Muscle of arm (tissue), 12 donors: Measurements from ENCODE around the gene PLXNC1. TPM values are rescaled to one million over a fixed set of nuclear protein-coding genes. Genes with fewer than 3 reads are reported as not detected.
"Not testable (repeated sequence)": the region's sequence is repeated elsewhere in the genome, so short reads cannot be mapped to it uniquely, and the experiment has no call there.

Experiments used
- DNase-seq: peaks from one replicate; pipeline ENCODE4 v3.0.0-alpha.2; 2013
- polyA plus RNA-seq, 12 donors: library from polyadenylated mRNA; unstranded; fragments of 120-200 nt; gene quantifications; one replicate each; pipeline ENCODE4 v1.2.1, GENCODE V29; 2013; ENCODE audit not compliant: insufficient read length in 12 of 12

The PLXNC1 gene
- polyA plus RNA-seq, 12 donors, result 11.8 to 28.1 (median 19.9) TPM; not detected in 1

DNA sequence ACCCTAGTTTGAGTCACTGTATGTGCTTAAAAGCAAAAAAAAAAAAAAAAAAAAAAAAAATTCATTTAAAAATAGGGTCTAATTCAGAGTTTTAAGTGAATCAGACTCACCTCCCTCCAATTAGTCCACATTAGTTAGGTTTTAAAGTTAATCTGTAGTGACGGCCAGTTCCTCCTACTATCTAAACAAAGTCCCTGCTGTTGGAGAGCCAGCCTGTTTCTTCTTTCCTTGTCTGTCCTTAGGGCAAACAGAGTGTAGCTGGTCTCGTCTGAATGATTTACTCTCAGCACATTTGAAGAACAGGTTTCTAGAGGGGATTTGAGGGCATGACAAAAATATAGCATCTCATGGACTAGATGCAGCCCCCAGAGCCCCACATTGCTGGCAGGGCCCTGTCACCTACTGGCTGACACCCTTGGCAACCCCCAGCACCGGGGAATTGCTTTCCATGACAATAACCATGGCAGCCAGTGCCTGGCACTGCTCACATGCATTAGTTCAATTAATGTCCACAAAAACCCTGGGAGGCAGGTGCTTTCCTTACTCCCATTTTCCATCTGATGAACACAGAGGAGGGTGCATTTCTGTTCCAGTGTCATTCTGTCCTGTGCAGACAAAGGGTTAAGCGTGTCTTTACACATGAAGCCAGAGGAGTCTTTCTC is 138.3 kb downstream of the PLXNC1 start:
- DNase-seq, result no peak

DNA sequence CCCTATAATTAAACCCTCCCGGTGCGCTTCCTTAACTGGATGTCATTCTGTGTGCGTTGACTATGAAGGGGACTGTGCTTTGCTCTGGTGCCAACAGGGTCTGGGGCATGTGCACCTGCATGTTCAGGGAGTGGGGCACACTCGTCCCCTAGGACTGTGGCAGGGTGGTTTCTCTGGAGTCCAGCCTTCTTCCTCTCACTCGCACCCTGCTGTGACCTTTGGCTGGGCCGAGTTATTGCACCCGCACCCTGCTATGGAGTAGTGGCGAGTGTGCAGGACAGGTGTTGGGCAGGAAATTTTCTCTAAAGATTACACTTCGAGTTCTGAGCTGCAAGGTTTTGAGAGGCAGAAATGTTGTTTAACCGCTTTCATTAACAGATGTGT is 138.9 kb downstream of the PLXNC1 start:
- DNase-seq, result no peak

DNA sequence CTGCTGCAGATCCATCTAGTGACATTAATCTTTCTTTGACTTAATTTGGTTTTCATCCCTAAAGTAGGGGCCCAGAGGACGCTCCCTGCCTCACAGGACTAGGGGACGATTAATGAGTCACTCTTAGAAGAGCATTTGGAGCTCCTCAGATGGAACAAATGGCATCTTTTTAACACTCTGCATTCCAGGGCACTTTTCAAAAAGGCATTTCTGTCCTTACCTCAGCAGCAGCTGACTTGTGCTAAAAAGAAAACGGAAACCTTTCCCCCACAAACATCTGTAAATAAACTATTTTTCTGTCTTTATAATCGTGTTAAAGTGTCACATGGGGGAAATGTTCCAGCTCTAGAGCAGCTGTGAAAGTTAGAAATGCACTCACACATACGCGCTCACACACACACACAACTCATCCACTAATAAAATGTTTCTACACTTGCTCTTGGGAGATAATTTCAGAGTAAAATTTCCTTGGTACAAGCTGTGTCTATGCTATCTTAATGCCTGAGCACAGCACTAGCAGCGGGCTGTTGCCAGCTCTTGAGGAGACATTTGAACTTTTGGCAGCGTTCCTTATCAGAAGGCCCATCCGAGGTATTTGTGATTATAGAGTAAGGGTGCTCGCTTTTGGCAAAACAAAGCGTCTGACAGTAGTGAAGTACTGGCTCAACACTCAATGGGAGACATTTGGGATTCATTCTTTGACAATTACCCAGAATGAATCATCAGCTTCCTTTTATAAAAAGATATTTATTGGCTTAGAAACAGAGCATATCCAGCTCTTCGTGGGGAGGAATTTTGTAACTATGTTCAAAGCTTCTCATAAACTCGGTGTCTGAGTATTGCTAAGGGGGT is 141.3 kb downstream of the PLXNC1 start:
- DNase-seq, result peak; percentile 70

DNA sequence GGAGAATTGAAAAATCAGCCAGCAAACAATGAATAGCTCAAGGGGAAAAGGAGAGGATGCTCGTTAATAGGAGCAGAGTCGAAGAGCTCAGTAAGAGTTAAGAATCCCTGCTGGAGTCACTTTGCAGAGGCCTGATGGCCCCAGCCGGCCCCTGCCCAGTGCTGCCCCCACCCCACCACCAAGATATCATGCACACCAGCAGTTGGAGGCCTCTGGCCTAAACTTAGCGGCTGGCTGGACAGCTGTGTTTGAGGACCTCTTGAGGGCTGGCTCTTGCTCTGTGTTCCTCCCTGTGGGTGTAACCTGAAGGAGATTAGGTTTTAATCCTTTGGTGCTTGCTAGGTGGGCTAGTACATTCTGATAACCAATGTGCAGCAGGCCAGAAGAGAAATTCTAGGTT is 142.0 kb downstream of the PLXNC1 start:
- peak; percentile 31 for DNase-seq

DNA sequence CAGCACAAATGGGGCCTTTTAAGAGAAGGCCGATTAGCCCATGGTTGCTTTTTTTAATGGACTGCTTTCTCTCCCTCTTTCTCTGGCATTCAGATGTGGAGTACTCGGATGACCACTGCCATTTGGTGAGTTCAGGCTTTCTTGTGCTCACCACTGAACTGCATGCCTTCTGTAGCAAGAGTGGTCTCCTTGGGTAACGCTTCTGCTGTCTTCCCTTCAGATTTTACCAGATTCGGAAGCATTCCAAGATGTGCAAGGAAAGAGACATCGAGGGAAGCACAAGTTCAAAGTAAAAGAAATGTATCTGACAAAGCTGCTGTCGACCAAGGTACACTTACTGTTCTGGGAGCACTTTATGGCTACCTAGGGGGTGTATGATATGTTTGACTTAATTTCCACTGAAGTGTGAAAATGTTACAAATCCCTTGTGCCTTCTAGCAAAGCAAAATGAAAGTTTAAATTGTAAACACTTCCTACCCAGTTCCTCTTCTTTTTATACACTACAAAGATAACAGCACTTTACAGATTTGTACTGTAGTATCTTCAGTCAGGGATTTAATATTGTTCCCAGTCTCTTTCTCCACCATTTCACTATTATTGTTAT is 148.8 kb downstream of the PLXNC1 start:
- no peak for DNase-seq

DNA sequence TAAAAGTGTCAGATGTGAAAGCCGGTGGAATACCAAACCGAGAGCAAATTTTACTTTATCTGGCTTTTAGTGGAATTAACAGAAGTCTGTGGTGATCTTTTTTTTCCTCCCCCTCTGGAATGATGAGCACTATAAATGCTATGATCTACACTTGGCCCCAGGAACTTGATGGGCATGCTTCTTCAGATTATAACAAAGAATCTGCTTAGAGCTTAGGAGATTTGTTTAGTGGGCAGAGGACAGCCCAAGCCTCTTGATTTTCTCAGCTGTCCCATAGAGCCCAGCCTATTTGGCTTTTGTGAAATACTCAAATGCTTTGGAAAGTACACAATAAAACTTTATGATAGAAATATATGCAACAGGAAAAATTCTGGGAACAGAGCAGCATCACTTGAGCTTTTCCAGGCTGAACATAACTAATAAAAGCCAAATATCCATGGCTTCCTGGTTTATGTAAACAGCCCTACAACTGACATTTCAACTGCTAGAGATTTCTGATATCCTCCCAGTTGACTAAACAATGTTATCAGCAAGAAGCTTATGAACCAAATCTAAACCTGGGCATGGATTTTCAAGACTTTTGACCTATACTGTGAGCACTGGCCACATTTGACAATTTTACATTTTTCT is 149.6 kb downstream of the PLXNC1 start:
- DNase-seq, result no peak

DNA sequence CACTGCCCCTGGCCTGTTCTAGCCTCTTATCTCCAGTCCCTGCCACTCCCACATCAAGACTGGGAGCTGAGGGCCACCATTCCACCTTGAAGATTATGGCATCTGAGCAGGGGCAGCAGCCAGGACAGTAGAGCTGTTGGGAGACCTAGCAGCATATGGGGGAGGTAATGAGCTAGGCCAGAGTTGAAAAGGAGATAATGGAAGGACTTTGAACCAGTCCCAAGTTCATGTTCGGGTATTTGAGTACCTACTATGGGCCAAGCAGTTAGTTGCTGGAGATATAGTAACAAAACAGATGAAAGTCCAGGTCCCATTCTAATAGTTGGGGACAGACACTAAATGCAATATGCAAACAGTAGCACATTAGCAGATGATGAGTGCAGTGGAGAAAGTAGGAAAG is 151.5 kb downstream of the PLXNC1 start:
- DNase-seq, result no peak

DNA sequence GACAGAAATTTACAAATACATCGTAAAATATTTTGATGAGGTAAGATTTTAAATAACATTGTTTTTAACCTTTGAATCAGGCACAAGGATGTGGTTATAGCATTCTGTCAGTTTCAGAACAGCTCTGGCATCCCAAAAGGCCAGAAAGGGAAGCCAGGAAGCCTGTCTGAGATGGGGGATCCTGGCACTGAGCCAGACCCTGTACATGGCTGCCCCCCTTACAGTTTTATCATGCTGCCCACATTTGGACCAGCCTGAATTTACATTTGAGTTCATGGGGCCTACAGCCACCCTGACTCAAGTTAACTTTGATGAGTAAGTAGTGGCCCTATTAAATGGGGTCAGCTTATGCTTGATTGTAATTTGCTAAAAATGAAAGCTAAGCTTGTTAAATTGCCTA is 155.6 kb downstream of the PLXNC1 start:
- no peak for DNase-seq

DNA sequence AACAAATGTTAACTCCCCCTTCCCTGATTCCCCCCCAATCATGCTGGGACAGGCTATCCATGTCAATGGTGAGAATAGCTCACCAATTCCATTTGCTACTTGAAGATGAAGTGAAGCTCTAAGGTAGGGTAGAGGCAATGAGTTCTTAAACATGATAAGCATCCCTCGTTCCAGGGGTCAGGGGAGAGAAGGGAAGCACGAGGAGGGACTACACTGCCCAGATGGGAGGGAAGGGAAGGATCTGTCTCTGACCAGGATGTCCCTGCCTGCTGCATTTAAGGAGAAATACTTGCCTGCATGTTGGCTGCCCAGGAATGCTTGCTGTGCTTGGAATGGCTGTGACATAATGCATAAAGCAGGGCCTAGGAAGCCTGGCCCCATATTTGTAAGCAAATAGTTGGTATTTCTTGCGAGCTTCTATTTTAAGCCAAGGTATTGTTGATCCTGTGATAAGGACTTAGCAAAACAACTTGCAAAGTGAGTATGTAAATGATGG is 156.2 kb downstream of the PLXNC1 start:
- DNase-seq, result no peak

DNA sequence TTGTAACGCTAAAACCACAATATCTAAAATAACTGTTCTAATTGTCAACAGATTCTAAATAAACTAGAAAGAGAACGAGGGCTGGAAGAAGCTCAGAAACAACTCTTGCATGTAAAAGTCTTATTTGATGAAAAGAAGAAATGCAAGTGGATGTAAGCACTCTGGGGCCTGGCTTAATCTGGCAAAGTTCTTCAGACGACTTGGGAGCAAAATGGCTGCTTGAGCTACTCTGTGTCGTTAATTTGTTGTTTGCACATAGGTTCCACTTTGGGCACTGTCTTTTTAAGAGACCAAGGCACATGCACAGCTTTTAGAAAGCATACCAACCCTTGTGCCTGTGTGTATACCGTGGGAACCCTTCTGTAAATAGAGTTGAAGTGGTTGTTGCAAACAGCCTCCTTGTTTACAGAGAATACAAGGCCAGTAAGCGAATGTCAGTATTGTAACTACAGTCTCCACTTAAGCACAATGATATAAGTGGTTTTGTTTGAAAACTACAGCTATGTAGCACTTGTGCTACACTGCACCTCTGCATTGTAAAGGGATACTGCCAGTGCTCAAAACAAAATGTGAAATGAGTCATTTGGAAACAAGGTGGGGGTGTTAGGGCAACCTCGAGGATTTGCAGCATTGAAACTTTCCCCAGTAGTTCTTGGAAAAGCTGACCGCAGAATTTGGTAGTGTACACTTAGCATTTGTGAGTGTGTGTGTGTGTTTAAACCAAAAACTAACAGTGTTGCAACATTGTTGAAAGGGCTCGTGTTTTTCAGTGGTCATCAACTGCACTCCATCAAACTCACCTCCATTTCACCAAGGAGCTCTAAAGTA is 157.0 kb downstream of the PLXNC1 start:
- no peak for DNase-seq

DNA sequence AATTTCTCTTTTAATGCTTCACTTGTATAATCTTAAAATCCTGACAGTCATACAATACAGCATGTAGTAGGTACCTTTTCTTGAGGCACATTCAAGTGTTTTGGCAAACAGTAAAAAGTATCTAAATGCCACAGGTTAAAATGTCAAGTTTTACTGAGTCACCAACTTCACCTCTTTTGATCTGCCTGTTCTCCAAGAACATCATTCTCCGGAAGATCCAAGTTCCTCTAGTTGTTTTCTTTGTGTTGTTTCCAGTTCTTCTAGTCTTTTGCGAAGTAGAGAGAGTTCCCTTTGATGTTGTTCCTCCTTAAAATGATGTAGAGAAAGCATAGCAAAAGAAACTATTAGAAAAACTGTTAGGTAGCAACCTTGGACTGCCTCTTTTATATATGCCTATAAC is 160.2 kb downstream of the PLXNC1 start:
- no peak for DNase-seq

DNA sequence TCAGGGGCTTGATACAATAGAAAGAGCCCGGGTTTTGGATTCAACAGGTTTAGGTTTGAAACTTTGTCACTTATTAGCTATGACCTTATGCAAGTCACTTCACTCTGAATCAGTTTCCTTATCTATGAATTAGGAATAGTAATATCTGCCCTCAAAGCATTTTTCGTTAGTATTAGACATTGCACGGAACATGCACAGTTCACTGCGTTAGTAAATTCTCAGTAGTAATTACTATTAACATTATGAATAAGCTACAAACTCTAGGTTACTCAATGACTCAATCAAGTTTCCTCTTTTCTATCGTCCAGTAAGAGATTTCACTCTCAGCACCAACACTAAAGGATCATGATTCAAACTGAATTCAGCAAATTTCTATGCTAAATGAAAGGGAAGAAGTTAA is 161.0 kb downstream of the PLXNC1 start:
- no peak for DNase-seq

DNA sequence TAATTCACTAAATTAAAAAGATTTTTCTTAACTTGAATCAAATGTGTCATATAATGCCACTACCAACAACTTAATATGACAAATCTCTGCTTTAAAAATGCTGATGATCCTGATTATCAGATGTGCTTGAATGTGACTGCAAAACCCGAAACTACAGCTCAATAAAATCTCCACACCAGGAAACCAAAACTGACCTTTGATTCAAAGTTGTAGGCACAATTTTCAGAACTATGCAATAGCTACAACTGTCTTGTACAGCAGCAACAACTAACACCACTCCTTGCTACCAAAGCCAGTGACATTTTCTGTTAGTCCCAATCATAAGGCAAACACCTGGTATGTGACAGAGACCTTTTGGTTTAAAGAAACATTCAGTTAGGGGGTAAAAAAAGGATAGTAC is 164.0 kb downstream of the PLXNC1 start:
- DNase-seq, result no peak

DNA sequence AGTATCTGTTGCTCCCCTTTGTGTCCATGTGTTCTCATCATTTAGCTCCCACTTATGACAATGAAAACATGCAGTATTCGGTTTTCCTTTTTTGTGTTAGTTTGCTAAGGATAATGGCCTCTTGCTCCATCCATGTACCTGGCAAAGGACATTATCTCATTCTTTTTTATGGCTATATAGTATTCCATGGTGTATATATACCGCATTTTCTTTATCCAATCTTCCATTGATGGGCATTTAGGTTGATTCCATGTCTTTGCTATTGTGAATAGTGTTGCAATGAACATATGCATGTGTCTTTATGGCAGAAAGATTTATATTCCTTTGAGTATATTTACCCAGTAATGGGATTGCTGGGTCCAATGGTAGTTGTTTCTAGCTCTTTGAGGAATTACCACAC is 168.2 kb downstream of the PLXNC1 start:
- DNase-seq, result not testable (repeated sequence)

DNA sequence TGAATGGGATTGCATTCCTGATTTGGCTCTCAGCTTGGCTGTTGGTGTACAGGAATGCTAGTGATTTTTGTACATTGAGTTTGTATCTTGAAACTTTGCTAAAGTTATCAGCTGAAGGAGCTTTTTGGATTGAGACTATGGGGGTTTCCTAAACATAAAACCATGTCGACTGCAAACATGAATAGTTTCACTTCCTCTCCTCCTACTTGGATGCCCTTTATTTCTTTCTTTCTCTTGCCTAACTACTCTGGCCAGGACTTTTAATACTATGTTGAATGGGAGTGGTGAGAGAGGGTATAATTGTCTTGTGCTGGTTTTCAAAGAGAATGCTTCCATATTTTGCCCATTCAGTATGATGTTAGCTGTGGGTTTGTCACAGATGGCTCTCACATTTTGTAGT is 169.8 kb downstream of the PLXNC1 start:
- no peak for DNase-seq

DNA sequence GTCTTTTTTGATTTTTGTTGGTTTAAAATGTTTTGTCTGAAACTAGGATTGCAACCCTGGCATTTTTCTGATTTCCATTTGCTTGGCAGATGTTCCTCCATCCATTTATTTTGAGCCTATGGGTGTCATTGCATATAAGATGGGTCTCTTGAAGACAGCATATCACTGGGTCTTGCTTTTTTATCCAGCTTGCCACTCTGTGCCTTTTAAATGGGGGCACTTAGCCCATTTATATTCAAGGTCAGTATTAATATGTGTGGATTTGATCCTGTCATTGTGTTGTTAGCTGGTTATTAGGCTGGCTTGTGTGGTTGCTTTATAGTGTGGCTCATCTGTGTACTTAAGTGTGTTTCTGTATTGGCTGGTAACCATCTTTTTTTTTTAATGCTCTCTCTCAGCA is 171.7 kb downstream of the PLXNC1 start:
- no peak for DNase-seq

DNA sequence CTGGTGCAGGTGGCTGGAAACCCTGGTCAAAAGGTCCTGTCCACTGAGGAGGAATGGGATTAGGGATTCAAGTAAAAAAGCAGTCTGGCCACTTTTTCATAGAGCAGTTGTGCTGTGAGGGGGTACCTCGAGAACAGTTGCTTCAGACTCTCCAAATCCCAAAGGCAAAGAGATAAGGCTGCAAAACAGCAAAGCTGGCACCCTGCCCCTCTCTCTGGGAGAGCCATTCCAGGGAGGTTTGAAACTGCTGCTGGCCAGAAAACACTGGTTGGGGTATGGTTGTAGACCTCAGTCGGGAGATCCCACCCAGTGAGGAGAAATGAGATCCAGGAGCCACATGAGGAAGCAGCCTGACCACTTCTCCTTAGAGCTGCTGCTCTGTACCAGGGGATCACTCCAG is 174.0 kb downstream of the PLXNC1 start:
- DNase-seq, result no peak

DNA sequence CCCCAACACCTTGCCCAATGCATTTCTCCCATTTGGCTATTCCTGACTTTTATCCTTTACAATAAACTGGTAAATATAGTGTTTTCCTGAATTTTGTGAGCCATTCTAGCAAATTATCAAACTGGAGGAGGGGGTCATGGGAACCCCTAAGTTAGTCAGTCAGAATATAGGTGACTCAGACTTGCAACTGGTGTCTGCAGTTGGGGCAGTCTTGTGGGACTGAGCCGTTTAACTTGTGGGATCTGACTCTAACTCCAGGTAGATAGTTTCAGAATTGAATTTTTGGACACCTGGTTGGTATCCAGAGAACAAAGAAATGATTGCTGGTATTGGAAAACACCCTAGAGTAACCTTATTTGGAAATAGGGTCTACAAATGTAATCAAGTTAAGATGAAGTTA is 177.9 kb downstream of the PLXNC1 start:
- no peak for DNase-seq

DNA sequence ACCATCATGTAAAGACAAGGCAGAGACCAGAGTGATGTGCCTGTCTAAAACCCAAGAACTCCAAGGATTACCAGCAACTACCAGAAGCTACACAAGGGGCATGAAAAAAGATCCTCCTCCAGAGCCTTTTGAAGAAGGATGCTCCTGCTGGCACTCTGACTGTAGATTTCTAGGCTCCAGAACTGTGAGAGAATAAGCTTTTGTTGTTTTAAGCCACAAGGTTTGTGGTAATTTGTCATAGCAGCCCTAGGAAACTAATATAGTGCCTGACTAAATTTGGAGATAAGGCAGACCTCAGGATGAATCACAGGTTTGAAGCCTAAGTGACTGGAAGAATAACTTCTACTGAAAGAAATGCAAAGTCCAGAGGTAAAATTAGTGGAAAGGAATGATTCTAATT is 178.3 kb downstream of the PLXNC1 start:
- no peak for DNase-seq

DNA sequence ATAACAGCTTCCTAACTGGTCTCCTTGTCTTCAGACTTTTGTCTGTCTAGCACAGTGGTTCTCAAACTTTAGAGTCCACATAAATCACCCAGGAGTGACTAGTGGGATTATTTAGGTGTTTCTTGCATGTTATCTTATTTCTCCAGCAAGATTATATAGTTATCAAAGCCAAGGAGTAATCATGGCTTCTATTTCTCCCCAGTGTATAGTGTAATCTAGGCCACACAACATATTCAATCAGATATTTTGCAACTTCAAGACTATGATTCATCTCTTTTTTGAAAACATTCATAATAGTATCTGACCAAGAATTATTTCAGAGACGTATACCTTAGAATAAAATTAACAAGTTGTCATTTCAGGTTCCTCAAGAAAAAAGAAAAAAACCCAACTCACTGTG is 179.4 kb downstream of the PLXNC1 start:
- DNase-seq, result no peak

DNA sequence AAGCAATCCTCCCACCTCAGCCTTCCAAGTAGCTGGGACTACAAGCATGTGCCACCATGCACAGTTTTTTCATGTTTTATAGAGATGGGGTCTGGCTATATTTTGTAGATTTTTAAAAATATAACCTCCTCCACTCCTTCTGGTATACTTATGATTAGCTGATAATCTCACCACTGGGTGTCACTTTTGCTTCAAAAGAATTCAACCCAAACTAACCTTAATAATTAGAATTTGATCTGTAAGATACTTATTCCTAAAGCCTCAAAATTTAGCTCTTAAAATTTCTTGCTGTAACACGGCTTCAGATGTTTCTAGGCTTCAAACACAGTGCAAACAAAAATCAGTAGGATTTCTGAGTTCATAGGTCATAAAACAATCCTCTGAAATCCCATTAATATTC is 181.0 kb downstream of the PLXNC1 start:
- DNase-seq, result peak; percentile 3

DNA sequence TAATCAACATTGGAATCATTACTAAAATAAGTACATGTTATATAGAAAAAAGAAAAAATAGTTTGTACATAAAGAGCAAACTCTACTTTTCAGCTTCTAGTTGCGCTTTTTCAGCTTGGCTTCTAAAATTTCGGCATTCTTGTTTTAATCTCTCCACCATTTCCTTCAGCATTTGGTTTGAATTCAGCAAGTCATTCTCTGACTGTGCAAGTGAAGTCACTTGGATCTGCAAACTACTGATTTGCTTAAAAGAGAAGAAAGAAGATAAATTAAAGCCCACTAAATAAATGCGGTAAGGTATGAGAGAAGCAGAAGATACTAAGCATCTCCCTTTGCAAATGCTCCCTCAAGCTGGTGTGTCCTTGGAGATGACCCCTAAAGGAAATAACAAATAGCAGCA is 185.0 kb downstream of the PLXNC1 start:
- no peak for DNase-seq
